WTC11 (cell line): ENCODE data around the gene SLC37A1.

Experiments used
- ESRRA ChIP-seq: sonication (generic); formaldehyde crosslinking; IDR thresholded peaks from 2 replicates; pipeline ENCODE4 v1.8.1; 2022; ENCODE audit warnings: mild to moderate bottlenecking, missing genetic modification reagents, borderline replicate concordance
- ZBTB21 ChIP-seq: sonication (generic); formaldehyde crosslinking; IDR thresholded peaks from 2 replicates; pipeline ENCODE4 v1.8.1; 2023; ENCODE audit warnings: mild to moderate bottlenecking, missing genetic modification reagents, borderline replicate concordance
- TF ChIP-seq, protein P1 (sequence below): fragments of 200-600 bp; IDR thresholded peaks from 2 replicates; pipeline ENCODE4 v1.8.0; 2022; ENCODE audit warnings: antibody characterized with exemption

DNA sequence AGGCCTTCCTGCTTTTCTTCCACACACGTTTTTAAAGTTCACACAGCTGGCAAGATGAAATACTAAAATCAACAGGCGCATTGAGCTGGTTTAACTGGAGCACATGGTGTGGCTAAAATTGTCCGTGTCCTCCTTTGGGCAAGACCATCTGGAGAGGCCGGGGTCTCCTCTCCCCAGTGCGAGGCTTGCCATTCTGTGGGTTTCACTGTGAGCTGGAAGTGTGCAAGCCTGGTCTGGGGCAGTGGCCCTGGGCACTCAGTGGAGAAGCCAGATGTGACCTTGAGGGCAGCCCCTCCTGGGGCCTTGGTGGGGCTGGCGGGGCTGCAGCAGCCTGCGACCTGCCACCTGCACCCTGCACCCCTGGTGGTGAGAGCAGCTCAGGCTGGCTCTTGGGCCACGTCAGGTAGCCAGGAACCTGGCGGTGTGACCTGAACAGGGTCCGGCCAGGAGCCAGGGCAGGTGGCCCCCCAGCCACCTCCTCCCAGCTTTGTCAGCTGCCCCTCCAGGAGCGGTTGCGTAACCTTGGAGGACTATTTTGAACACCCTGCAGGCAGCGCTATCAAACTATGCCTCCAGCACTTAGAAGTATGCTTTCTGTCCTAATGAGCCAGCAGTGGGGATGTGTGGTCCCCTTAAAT lies 52.4 kb downstream of the SLC37A1 start:
- TF ChIP-seq, protein P1, sequence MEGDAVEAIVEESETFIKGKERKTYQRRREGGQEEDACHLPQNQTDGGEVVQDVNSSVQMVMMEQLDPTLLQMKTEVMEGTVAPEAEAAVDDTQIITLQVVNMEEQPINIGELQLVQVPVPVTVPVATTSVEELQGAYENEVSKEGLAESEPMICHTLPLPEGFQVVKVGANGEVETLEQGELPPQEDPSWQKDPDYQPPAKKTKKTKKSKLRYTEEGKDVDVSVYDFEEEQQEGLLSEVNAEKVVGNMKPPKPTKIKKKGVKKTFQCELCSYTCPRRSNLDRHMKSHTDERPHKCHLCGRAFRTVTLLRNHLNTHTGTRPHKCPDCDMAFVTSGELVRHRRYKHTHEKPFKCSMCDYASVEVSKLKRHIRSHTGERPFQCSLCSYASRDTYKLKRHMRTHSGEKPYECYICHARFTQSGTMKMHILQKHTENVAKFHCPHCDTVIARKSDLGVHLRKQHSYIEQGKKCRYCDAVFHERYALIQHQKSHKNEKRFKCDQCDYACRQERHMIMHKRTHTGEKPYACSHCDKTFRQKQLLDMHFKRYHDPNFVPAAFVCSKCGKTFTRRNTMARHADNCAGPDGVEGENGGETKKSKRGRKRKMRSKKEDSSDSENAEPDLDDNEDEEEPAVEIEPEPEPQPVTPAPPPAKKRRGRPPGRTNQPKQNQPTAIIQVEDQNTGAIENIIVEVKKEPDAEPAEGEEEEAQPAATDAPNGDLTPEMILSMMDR, result no peak
- TF ChIP-seq ZBTB21 (CRISPR knock-in tag), result no peak
- TF ChIP-seq ESRRA (CRISPR knock-in tag), result no peak
